Gastrocnemius medialis (tissue), 4 donors: ENCODE measurements around the gene ABHD13. TPM values are rescaled to one million over a fixed set of nuclear protein-coding genes. Genes with fewer than 3 reads are reported as not detected.

ENCODE experiments used
- ATAC-seq, 2 donors: fragments of 150-250 bp; one replicate each; pipeline ENCODE4 v1.9.1; 2016
- DNase-seq, 2 donors: peaks; one replicate each; pipeline ENCODE4 v3.0.0-alpha.2; 2019
- H3K27ac ChIP-seq, 4 donors: fragments of 200-600 bp; sonication (generic); 1 replicate in 1 of 4; 2 replicates in 3 of 4; pipeline ENCODE4 v1.5.1; 2016 to 2018; ENCODE audit warnings: mild to moderate bottlenecking in 2 of 4, moderate library complexity in 1 of 4
- H3K27me3 ChIP-seq, 3 donors: fragments of 200-600 bp; sonication (generic) in 2 of 3; 1 replicate in 1 of 3; 2 replicates in 2 of 3; pipeline versions ENCODE4 v1.5.1 to v1.6.0; 2016 to 2019; ENCODE audit warnings: mild to moderate bottlenecking in 1 of 3, moderate library complexity in 1 of 3
- H3K36me3 ChIP-seq, 2 donors: fragments of 200-600 bp; sonication (generic) in 1 of 2; one replicate each; pipeline ENCODE4 v1.5.1; 2017 to 2018
- H3K4me1 ChIP-seq, 2 donors: fragments of 200-600 bp; sonication (generic) in 1 of 2; one replicate each; pipeline ENCODE4 v1.5.1; 2016 to 2017; ENCODE audit warnings: mild to moderate bottlenecking in 2 of 2
- H3K4me3 ChIP-seq, 4 donors: fragments of 200-600 bp; sonication (generic) in 3 of 4; 1 replicate in 1 of 4; 2 replicates in 3 of 4; pipeline ENCODE4 v1.5.1; 2016 to 2019; ENCODE audit warnings: mild to moderate bottlenecking in 2 of 4
- H3K9me3 ChIP-seq, 3 donors: fragments of 200-600 bp; sonication (generic) in 2 of 3; 1 replicate in 1 of 3; 2 replicates in 2 of 3; pipeline ENCODE4 v1.5.1; 2016 to 2019
- POLR2A ChIP-seq, 2 donors: fragments of 450-650 bp; IDR thresholded peaks; one replicate each; pipeline ENCODE4 v1.6.1; 2017; ENCODE audit warnings: antibody characterized with exemption in 2 of 2, mild to moderate bottlenecking in 2 of 2, moderate library complexity in 2 of 2
- in situ Hi-C, 4 donors: fragments of 200-750 bp; cut with MboI; loops; one replicate each; pipeline versions ENCODE4 v1.15.0 to v1.8.0; 2017; ENCODE audit warnings: low sequenced_read_pairs in 4 of 4
- intact Hi-C: fragments of 100-400 bp; cut with DNase I; formaldehyde crosslinking; loops from one replicate; pipeline ENCODE4 v1.15.1; 2023; ENCODE audit warnings: low total_unique reads
- total RNA-seq, 4 donors: library from RNA; depleted of rRNA; stranded (reverse); fragments of >200 nt; gene quantifications; one replicate each; pipeline versions ENCODE4 v1.1.0 to v1.2.3, GENCODE V29; 2016
- TF ChIP-seq, protein P1 (sequence below), 5 experiments: fragments of 450-650 bp in 3 of 5; fragments of 200-600 bp in 2 of 5; sonication (generic) in 2 of 5; IDR thresholded peaks in 4 of 5; conservative IDR thresholded peaks in 1 of 5; 1 replicate in 4 of 5; 2 replicates in 1 of 5; pipeline ENCODE4 v1.5.1; 2016 to 2019; ENCODE audit warnings: antibody characterized with exemption in 5 of 5, mild to moderate bottlenecking in 3 of 5, moderate library complexity in 3 of 5

The ABHD13 gene
- total RNA-seq, 4 donors from 2014 or later = 4.8 to 15.5 (median 6.9) TPM

DNA sequence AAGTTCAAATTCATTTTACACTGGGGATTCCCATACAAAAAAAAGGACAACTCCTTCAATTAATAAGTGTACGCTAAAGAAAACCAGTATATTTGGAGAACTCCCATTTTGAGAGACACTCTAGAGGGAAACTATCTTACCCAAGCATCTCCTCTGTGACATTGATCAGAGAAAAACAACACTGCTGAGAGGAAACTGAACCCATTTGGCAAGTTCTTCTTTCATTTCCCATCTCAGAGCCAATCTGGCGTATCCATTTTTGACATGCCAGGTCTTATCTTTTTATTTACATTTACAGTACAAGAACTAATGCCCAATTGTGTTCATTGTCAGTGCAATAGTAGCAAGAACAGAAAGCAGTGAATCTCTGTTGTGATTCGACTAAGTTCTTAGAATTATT lies 33.0 kb upstream of the ABHD13 start:
- DNase-seq (no peak), ATAC-seq (no peak)
- no peaks in the 10 kb centered on the region for H3K36me3 ChIP-seq
- in situ Hi-C loops = no loop called here
- no peak overlapping the region for H3K27ac ChIP-seq
- no peaks in the 10 kb centered on the region for H3K27me3 ChIP-seq
- H3K4me3 ChIP-seq = no peak overlapping the region
- H3K4me1 ChIP-seq = no peaks in the 10 kb centered on the region
- intact Hi-C loops = no loop called here
- H3K9me3 ChIP-seq = no peaks in the 10 kb centered on the region
- TF ChIP-seq POLR2A (IDR thresholded peaks at IDR 0.05) = no peak
- TF ChIP-seq, protein P1, sequence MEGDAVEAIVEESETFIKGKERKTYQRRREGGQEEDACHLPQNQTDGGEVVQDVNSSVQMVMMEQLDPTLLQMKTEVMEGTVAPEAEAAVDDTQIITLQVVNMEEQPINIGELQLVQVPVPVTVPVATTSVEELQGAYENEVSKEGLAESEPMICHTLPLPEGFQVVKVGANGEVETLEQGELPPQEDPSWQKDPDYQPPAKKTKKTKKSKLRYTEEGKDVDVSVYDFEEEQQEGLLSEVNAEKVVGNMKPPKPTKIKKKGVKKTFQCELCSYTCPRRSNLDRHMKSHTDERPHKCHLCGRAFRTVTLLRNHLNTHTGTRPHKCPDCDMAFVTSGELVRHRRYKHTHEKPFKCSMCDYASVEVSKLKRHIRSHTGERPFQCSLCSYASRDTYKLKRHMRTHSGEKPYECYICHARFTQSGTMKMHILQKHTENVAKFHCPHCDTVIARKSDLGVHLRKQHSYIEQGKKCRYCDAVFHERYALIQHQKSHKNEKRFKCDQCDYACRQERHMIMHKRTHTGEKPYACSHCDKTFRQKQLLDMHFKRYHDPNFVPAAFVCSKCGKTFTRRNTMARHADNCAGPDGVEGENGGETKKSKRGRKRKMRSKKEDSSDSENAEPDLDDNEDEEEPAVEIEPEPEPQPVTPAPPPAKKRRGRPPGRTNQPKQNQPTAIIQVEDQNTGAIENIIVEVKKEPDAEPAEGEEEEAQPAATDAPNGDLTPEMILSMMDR (IDR thresholded peaks at IDR 0.05 in 4 of 5, conservative IDR thresholded peaks at IDR 0.05 in 1 of 5) = no peak

DNA sequence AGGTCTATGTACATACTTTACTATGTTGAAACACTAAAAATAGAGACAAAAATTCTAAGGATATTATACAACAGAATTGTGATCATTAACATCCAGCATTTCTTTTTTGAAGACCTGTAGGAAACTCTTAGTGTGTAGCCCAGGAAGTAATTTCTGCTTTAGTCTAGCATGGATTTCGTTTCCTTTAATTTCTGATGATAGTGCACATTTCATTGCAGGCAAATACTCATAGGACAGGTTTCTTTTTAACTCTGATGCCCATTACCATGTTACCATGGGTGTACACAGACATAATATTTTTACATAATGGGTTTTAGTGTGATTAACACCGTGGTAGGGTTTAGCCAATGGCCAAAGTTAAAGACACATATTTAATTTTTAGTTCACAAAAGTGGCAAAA lies 29.9 kb upstream of the ABHD13 start:
- no peak overlapping the region for H3K27ac ChIP-seq
- H3K27me3 ChIP-seq = no peaks in the 10 kb centered on the region
- no peaks in the 10 kb centered on the region for H3K36me3 ChIP-seq
- TF ChIP-seq, protein P1 (IDR thresholded peaks at IDR 0.05 in 4 of 5, conservative IDR thresholded peaks at IDR 0.05 in 1 of 5) = no peak
- no peak for TF ChIP-seq POLR2A (IDR thresholded peaks at IDR 0.05)
- in situ Hi-C loops (no loop called here), intact Hi-C loops (no loop called here)
- ATAC-seq (no peak), DNase-seq (no peak)
- H3K4me3 ChIP-seq = no peak overlapping the region
- no peaks in the 10 kb centered on the region for H3K9me3 ChIP-seq
- H3K4me1 ChIP-seq = no peaks in the 10 kb centered on the region

DNA sequence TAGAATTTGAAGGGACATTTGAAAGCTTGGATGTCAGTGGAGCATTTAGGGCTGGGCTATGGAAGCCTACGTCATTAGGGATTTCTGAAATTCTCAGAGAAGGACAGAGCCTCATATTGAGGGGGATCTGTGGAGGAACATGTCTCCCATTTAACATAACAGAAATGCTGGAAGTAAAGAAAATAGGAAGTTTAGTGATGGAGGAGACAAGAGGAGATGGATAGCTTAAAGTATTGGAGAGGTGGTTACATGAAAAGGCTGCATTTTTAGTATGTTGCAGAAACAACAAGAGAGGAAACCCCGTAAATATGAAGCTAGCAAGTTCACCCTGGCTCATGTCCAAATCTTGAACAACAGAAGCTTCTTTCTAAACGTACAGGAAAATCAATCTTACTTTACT lies 27.3 kb upstream of the ABHD13 start:
- Histone ChIP-seq H3K27ac (no peak overlapping the region), H3K27me3 (no peaks in the 10 kb centered on the region), H3K9me3 (no peaks in the 10 kb centered on the region), H3K36me3 (no peaks in the 10 kb centered on the region), H3K4me1 (no peaks in the 10 kb centered on the region), H3K4me3 (no peak overlapping the region)
- no peak for DNase-seq
- in situ Hi-C loops = no loop called here
- intact Hi-C loops = no loop called here
- TF ChIP-seq, protein P1 (IDR thresholded peaks at IDR 0.05 in 4 of 5, conservative IDR thresholded peaks at IDR 0.05 in 1 of 5) = no peak
- TF ChIP-seq POLR2A (IDR thresholded peaks at IDR 0.05) = no peak
- no peak for ATAC-seq

DNA sequence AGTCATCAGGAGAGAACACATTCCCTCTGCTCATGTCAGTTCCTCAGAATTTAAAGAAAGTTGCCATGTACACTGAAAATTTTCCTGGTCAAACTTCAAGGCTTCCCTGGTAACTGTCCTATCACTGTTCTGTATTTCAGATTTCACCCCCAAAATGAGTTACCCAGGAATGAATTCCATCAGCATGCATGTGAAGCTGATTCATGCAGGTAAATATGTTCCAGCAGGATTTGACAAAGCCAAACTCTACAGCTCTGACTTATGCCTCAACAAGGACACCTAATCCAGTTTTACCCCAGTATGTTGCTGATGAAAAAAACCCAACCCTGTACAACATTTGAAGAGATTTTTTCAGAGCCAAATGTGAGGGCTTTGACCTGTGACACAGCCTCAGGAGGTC lies 24.4 kb upstream of the ABHD13 start:
- DNase-seq (no peak), ATAC-seq (no peak)
- Histone ChIP-seq H3K36me3 (no peaks in the 10 kb centered on the region), H3K4me1 (no peaks in the 10 kb centered on the region), H3K27me3 (no peaks in the 10 kb centered on the region), H3K27ac (no peak overlapping the region), H3K4me3 (no peak overlapping the region), H3K9me3 (no peaks in the 10 kb centered on the region)
- TF ChIP-seq, protein P1 (IDR thresholded peaks at IDR 0.05 in 4 of 5, conservative IDR thresholded peaks at IDR 0.05 in 1 of 5) = no peak
- TF ChIP-seq POLR2A (IDR thresholded peaks at IDR 0.05) = no peak
- intact Hi-C loops (loop anchor here (2.0 kb wide), 1 partner anchor 43 kb away; no protein-coding TSS in a partner anchor), in situ Hi-C loops (no loop called here)

DNA sequence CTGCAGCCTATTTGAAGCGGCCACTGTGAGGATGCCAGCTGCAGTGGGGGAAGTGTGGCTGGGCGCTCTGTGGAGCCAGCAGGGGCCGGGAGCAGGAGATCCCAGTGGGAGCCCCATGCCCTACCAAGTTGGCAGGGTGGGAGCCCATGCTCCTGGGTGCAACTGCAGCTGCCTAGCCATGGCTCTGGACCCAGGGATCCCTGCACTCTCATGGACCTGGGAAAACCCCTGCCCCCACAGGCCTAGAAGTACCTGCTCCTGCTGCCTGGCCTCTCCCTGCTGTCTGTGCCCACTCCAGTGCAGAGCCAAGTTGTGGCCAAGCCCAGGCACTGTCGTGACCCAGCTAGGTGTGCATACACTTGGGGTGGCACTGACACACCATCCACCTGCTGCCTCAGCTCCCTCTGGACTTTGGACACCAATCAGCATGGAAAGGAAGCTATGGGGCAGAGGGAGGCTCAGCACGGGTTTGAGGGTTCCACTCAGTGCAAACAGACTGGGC lies 23.7 kb upstream of the ABHD13 start:
- Histone ChIP-seq H3K27me3 (no peaks in the 10 kb centered on the region), H3K9me3 (no peaks in the 10 kb centered on the region), H3K27ac (no peak overlapping the region), H3K36me3 (no peaks in the 10 kb centered on the region), H3K4me1 (peaks cover 0 to under 1% of the 10 kb centered on the region in 2 donors), H3K4me3 (no peak overlapping the region)
- intact Hi-C loops = no loop called here
- no peak for DNase-seq
- in situ Hi-C loops = no loop called here
- no peak for TF ChIP-seq POLR2A (IDR thresholded peaks at IDR 0.05)
- TF ChIP-seq, protein P1 (IDR thresholded peaks at IDR 0.05 in 4 of 5, conservative IDR thresholded peaks at IDR 0.05 in 1 of 5) = no peak
- ATAC-seq = no peak
